Measurements from ENCODE around the gene SNAP91.

The SNAP91 gene

DNA sequence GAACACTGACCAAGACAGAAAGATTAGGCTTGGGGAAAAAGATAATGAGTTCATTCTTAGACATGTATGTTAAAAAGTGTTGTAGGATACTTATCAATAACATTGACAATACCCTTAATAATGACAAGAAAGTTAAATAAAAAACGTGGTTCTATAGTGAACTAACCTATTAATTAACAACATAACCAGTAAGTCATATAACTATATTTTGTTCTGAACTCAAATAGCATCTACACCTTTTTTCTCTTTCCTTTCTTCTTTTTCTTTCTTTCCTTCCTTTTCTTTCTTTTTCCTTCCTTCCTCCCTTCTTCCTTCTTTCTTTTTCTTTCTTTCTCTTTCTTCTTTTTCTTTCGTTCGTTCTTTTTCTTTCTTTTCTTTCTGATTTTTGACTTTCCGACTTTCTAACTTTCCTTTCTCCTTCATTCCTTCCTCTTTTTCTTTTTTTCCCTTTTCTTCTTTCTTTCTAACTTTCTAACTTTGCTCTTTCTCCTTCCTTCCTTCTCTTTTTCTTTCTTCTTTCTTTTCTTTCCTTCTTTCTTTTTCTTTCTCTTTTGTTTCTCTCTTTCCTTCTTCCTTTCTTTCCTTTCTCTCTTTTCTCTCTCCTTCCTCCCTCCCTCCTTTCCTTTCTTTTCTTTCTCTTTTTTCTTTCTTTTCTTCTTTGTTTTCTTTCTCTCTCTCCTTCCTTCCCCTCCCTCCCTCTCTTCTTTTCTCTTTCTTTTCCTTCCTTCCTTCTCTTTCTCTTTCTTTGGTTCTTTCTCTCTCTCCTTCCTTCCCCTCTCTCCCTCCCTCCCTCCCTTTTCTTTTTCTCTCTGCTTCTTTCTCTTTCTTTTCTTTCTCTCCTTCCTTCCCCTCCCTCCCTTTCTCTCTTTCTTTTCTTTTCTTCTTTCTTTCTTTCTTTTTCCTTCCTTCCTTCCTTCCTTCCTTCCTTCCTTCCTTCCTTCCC lies 172.0 kb downstream of the SNAP91 start:
- no peak for DNase-seq

DNA sequence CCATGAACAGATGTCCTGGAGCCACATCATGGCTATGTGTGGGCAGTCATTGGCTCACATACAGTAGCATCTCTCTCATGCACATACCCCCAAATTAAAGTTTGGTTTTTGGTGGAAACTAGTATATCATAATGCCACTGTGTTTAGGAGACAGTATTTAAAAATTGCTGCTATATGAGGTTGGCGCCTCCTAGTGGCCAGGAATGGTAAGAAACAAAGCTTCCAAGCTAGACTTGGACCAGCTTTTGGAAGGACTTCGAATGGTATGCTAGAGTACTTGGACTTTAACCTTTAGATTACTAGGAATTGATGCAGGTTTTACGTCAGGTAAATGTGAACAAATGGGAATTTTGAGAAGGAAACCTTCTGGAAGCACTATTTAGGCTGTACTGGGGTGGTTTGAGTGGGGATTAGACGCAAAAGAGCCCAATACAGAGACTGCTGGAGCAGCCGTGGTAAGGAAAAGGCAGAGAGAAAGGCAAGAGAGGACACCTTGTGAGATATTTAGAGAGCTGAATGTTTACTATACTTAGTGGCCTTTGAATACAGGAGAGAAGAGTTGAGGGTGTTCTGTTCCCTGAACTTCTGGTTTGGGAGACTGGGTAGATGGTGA lies 172.8 kb downstream of the SNAP91 start:
- peak; percentile 53 to 57 for DNase-seq

DNA sequence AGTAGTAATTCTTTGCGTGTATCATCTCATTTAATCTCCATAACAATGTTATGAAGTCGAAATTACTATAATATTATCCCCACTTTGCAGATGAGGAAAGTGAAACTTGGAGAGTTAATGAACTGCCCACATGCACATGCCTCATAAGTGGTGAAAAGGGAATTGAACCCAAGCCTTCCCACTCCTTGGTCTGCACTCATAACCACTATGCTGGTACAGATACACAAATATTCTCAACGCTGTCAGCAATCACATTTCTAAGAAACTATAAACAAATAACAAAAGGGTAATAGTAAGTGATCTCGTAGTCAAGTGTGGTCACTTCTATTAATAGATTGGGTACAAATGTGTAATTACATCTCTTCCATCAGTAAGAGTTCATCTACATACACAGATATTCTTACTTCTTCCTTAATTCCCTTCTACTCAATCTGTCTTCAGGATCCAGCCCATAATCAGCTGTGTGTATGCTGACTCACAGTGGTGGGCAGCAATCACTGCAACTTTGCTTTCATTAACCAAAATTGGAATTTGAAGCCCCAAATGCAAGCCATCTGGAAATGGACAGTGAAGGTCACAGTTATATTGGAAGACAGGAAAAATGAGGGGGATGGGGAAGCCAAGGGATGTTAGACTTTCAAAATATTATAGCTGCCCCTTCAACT lies 190.0 kb downstream of the SNAP91 start:
- DNase-seq: no peak

DNA sequence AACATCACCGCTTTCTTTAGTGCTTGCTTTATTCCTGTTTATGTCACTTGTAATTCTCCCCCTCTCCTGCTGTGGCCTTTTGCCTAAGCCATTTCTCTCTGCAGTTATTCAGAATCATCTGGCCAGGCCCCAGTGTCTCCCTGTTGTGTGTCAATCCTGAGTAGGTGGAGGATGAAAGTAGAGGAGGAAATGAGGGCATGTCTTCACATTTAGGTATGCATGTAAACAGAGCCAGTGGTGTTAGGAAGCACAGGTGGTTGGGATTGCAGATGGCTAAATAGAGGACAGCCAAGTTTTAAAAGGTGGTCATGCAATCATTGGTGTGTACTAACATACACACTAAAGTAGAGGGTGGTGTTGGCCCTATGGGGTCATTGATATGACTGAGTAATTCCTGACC lies 191.4 kb downstream of the SNAP91 start:
- no peak for DNase-seq

DNA sequence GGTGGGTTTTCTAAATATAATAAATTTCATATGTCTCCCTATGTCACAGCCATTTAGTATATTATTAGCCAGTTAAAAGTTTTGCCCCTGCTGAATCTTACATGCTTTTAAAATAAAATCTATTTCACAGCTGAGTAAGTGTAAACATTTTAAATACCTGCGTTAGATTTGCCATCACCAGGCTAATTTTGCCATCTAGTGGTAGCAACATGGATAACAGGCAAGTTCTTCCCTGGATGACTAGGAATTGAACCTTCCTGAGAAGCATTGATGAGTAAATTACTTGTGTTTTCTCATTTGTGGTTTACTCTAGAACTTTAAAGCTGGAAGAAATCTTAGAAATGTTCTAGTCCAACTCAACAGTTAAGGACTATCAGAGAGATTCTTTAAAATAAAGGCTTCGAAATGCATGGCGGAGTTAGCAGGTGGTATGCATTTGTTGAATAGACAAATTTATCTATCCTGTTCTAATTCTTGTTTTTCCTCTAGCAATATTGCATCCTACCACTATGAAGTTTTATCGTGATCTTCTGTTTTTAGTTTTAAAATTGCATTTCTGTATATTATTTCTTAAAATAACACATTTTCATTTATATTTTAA lies 193.9 kb downstream of the SNAP91 start:
- DNase-seq: peak; percentile 7 to 18

DNA sequence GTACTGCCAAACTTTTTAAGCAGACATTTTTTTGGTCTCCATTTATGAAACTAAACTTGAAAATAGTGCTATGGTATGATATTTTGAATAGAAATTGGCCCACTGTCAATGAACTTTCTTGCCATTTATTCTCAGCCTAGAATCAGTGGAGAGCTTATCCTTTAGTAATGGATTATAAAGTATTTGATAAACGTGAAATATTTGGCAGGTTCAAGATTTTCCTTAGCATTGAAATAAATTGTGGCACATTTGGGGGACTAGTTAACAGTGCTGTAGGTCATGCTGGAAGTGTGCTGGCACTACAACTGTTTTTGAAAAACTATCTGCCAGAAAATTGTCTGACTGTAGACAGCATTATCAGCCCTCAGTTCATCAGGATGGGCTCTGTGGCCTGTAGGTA lies 194.4 kb downstream of the SNAP91 start:
- DNase-seq: no peak

DNA sequence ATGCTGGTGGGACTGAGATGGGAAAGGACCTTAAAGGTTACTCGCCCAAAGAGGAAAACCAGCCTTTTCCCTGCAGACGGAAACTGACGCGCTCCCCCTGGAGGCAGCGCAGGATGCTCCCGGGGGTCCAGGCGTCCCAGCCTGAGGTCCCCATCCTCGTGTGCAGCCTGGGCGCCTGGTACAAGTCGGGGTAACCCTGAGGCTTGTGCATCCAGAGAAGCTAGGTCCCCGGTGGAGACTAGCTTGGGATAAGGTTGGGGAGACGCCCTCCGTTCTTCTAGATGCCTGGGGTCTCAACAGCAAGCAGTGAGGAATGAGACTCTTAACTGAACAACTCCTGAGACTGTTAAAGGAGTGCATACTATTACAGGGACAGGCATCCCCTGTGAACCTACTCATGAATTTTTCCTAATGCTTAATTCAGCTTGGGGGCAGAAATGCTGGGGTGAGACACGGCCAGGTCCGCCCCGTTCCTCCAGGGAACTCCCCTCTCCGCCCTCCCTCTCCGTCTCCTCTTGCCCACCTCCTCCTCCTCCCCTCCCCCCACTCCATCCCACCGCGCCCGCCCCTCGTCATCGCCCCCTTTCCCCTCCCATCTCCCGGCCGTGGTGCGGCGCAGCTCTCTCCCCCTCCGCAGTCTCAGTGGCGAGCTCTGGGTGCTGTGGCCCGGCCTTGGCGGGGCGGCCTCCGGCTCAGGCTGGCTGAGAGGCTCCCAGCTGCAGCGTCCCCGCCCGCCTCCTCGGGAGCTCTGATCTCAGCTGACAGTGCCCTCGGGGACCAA lies 196.8 kb downstream of the SNAP91 start, which contains the start of gene PRSS35:
PRSS35 (plus strand) TSS at position 634 of the 781 bp plus-strand sequence. CDS start 10,908 bp downstream, outside the sequence.
- peak in 1 of 2 donors; percentile 6 for DNase-seq

DNA sequence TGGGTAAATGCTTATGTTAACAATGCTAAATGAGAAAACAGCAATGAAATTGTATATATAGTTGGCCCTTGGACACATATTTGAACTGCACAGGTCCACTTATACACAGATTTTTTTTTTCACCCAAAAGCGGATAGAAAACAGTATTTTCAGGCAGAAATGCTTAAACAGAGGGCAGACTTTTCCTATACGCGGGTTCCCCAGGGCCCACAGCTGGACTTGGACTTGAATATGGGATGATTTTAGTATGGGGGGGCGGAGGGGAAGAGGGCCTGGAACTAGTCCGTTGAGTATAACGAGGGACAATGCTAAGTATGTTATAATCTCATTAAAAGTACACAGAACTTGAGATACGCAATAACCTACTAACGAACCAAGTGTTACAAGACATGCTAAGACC lies 197.6 kb downstream of the SNAP91 start:
- DNase-seq: no peak

DNA sequence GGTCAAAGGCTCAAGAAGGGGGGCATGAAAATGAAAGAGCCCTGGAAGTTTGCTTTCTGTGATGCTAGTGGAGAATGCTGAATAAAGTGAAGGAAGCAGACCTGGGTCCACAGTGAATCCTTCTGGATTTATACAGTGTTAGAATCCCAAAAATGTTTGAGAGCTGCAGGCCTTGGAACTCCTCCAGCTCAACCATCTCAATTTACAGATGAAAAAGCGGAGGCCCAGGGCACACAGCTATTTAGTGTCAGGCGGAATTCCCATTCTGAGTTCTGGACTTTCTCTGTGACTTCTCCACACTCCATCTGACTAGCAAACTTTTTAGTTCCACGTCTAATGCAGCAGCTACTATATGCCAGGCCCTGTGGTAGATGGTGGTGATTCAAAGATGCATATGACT lies 198.1 kb downstream of the SNAP91 start:
- DNase-seq: no peak

DNA sequence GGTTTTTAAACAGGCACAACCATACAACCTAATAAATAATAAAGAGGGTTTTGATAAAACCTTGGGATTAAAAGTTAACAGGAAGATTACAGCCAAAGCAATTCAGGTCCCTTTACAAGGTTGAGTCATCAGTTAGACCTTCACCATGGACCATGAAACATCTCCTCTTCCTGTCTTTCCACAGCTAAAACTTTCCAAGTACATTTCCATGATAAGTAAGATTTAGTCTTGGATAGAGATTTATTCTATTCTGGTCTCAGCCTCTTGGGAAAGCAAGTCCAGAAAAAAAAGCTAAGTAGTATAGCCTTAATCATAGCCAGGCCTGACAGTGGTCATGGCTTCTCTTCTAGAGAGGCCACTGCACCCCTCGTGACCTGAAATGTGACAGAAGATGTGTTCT lies 199.5 kb downstream of the SNAP91 start:
- DNase-seq: no peak

DNA sequence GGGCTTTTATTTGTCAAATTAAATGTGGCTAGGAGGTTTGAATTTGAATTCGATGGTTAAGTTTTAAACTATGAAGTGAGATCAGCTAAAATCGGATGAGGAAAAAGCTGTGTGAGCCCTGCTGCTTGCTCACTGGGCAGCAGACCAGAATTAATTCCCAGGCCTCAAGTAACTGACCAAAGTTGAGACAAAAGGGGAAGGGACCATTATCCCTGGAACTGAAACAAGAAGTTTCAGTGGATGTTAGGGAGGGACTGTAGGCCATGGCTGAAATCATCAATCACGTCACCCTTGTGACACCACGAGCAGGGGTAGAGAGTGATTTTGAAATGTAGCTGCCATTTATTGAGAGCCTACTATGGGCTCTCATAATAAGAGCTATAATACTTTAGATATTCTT lies 203.5 kb downstream of the SNAP91 start:
- DNase-seq: no peak
